Thymus (tissue), 11 donors: Measurements from ENCODE around the gene CDK14. TPM values are rescaled to one million over a fixed set of nuclear protein-coding genes. Genes with fewer than 3 reads are reported as not detected.

Experiments used
- DNase-seq, 9 donors: peaks; one replicate each; pipeline ENCODE4 v3.0.0-alpha.2; 2013; ENCODE audit warnings: low spot score in 9 of 9, low read depth in 6 of 9, missing footprints in 1 of 9
- H3K27ac ChIP-seq, 2 donors: one replicate each; pipeline ENCODE4 v1.5.1; 2013; ENCODE audit warnings: control low read depth in 1 of 2, low read depth in 1 of 2, low read length in 1 of 2, mild to moderate bottlenecking in 1 of 2, moderate library complexity in 1 of 2
- H3K27me3 ChIP-seq, 2 donors: one replicate each; pipeline ENCODE4 v1.5.1; 2013; ENCODE audit warnings: low read length in 1 of 2; ENCODE audit not compliant: control insufficient read depth in 2 of 2, insufficient read depth in 1 of 2
- H3K36me3 ChIP-seq, 2 donors: one replicate each; pipeline ENCODE4 v1.5.1; 2013; ENCODE audit warnings: low read length in 1 of 2, mild to moderate bottlenecking in 1 of 2, moderate library complexity in 1 of 2; ENCODE audit not compliant: control insufficient read depth in 2 of 2, insufficient read depth in 2 of 2
- H3K4me1 ChIP-seq, 2 donors: one replicate each; pipeline ENCODE4 v1.5.1; 2013; ENCODE audit warnings: low read length in 2 of 2; ENCODE audit not compliant: control insufficient read depth in 2 of 2, insufficient read depth in 2 of 2
- H3K4me3 ChIP-seq, 2 donors: one replicate each; pipeline ENCODE4 v1.5.1; 2013; ENCODE audit warnings: low read length in 2 of 2, control low read depth in 1 of 2, mild to moderate bottlenecking in 1 of 2
- H3K9me3 ChIP-seq, 2 donors: one replicate each; pipeline ENCODE4 v1.5.1; 2013; ENCODE audit warnings: low read length in 1 of 2, mild to moderate bottlenecking in 1 of 2; ENCODE audit not compliant: control insufficient read depth in 2 of 2, insufficient read depth in 1 of 2
- WGBS: extraction: QIAGEN DNeasy Blood & Tissue Kit; methylation state at CpG from one replicate; pipeline ENCODE4 v1.1.7; 2013; 5-methylcytosine and 5-hydroxymethylcytosine counted together
- polyA plus RNA-seq: library from polyadenylated mRNA; stranded (reverse); fragments of 200-250 nt; gene quantifications from one replicate; pipeline ENCODE4 v1.2.3, GENCODE V29; 2013
- total RNA-seq: library from RNA; stranded (reverse); fragments of 120-200 nt; gene quantifications from one replicate; pipeline ENCODE4 v1.2.4, GENCODE V29; 2013
- donor health status: healthy.

CDK14 gene
- total and polyA plus RNA-seq, 2 donors, result 7.6 to 9.0 TPM

GRCh38 chr7:91156316-91157185 is 560.4 kb downstream of the CDK14 start:
- DNase-seq, result no peak
- WGBS, result 94% methylated on average over 10 of the region's 10 CpGs
- Histone ChIP-seq H3K36me3 (no peaks in the 10 kb centered on the region), H3K9me3 (no peaks in the 10 kb centered on the region), H3K27me3 (no peaks in the 10 kb centered on the region), H3K4me1 (no peaks in the 10 kb centered on the region), H3K27ac (no peak overlapping the region), H3K4me3 (no peak overlapping the region)

GRCh38 chr7:91157579-91158320 is 561.6 kb downstream of the CDK14 start:
- no peak overlapping the region for H3K27ac ChIP-seq
- no peak for DNase-seq
- WGBS, result 81% methylated on average over 6 of the region's 6 CpGs
- no peaks in the 10 kb centered on the region for H3K4me1 ChIP-seq
- no peaks in the 10 kb centered on the region for H3K36me3 ChIP-seq
- no peaks in the 10 kb centered on the region for H3K9me3 ChIP-seq
- no peak overlapping the region for H3K4me3 ChIP-seq
- H3K27me3 ChIP-seq, result no peaks in the 10 kb centered on the region

DNA sequence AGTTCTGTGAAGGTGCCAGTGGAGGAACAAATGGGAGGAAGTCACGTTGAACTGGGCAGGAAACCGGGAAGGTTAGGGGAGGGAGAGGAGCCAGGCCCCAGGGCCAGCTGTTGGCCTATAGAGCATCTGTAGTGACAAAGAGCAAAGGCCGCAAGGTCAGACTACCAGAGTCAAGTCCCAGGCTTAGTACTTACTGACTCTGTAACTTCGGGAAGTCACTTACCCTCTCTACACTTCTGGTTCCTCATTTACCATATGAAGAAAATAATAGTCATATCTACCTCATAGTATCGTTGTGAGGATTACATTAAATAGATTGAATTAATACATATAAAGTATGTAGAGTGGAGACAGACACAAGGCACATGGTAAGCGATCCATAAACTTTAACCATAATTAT is 566.3 kb downstream of the CDK14 start:
- Histone ChIP-seq H3K36me3 (no peaks in the 10 kb centered on the region), H3K4me3 (no peak overlapping the region), H3K27me3 (no peaks in the 10 kb centered on the region), H3K9me3 (no peaks in the 10 kb centered on the region), H3K4me1 (no peaks in the 10 kb centered on the region), H3K27ac (no peak overlapping the region)
- WGBS, result 63% methylated on average over 6 of the region's 6 CpGs
- DNase-seq, result no peak

DNA sequence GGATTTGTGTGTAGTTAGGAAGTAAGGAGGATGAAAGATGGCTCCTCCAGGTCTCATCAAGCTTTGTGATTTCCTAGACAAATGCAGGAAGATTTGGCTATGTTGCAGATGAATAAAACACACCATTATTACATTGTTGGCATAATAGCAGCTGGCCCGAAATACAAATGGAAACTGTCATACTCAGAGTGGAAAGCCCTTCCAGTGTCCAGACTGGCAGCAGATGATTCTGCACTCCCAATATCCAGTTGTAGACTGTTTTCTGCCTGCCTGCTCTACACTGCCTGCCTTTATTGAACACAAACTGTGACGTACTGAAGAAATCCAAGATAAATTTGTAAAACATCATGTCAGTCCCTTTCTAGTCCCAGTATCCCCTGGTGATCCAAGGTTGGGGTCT is 568.4 kb downstream of the CDK14 start:
- Histone ChIP-seq H3K4me1 (no peaks in the 10 kb centered on the region), H3K27ac (no peak overlapping the region), H3K27me3 (no peaks in the 10 kb centered on the region), H3K9me3 (no peaks in the 10 kb centered on the region), H3K36me3 (no peaks in the 10 kb centered on the region), H3K4me3 (no peak overlapping the region)
- DNase-seq, result no peak
- WGBS, result 94% methylated on average over 2 of the region's 2 CpGs

DNA sequence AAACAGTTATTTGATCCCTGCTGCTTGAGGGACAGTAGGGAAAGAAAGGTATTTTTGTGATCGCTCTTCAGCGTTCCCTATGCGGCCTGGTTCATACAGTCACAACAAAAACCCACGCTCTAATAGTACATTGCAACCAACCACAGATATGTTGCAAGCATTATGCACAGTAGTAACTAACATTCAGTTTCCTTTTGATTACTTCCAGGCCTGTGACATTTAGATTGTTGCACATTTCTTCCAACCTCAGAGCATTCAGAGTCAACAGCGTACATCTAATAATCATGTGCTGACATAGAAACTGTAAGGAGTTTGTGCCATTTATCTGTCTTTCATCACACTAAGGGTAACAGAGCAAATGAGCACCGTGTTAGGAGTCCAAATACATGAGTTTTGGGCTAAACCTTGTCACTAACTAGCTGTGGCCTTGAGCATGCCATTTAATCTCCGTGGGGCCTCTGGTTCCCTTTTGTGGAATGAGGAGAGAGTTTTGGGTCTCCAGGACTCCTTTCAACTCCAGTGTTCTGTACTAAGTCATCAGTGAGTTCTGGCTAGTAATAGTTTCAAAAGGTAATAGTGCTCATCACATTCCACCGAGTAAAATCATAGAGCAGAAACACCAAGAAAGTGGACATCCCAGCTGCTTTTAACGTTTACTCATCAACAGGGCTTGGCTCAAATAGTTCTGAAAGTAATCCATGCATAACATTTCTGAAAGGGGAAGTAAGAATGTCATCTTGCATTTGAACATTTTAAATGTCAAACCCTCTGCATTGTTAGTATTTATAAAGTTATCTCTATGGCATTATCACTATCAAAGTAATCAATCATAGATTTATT is 569.1 kb downstream of the CDK14 start:
- no peaks in the 10 kb centered on the region for H3K9me3 ChIP-seq
- no peaks in the 10 kb centered on the region for H3K27me3 ChIP-seq
- WGBS, result 85% methylated on average over 9 of the region's 9 CpGs
- no peak for DNase-seq
- no peak overlapping the region for H3K4me3 ChIP-seq
- H3K36me3 ChIP-seq, result no peaks in the 10 kb centered on the region
- no peaks in the 10 kb centered on the region for H3K4me1 ChIP-seq
- no peak overlapping the region for H3K27ac ChIP-seq

DNA sequence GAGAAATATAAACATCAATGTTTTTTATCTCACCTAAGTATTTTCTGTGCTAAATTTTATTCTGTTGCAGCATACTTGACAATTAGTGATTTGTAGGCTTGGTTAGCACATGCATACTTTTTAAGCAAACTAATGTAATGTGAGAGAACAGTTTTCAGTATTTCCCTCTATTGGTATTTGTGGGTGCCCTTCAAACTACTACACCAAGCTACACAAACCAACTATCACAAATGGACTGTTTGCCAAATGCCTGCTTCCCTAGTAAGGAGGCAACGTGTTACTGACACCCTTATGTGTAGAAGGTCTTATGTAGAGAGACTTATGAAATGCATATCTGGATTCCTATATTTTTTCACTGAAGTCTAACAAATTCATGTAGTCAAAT is 569.7 kb downstream of the CDK14 start:
- Histone ChIP-seq H3K27ac (no peak overlapping the region), H3K9me3 (no peaks in the 10 kb centered on the region), H3K4me3 (no peak overlapping the region), H3K27me3 (no peaks in the 10 kb centered on the region), H3K4me1 (no peaks in the 10 kb centered on the region), H3K36me3 (no peaks in the 10 kb centered on the region)
- WGBS, result 89% methylated on average over 1 of the region's 1 CpG
- no peak for DNase-seq

GRCh38 chr7:91168871-91169829 is 573.0 kb downstream of the CDK14 start:
- Histone ChIP-seq H3K27me3 (no peaks in the 10 kb centered on the region), H3K9me3 (no peaks in the 10 kb centered on the region), H3K4me3 (no peak overlapping the region), H3K4me1 (no peaks in the 10 kb centered on the region), H3K36me3 (no peaks in the 10 kb centered on the region), H3K27ac (no peak overlapping the region)
- WGBS, result 91% methylated on average over 11 of the region's 11 CpGs
- DNase-seq, result no peak

DNA sequence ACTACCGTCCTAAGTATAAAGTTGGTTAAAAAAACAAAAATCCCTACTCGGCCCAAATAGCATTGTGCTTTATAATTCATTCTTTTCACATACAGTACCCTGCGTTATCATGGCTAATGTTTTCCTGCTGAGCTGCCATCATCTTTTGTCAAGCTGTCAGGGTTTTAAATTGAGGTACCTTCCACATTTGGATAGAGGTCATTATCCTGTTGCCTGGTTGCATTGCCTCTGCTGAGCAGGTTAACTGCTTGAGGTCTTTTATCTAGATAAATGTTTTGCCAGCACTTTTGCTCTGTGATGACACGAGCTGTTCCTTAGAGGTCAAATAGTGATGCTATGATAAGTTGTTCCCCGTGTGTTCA is 573.7 kb downstream of the CDK14 start:
- WGBS, result 82% methylated on average over 5 of the region's 5 CpGs

More for the DNA sequence above, 573.7 kb downstream of the CDK14 start:
- Histone ChIP-seq H3K9me3 (no peaks in the 10 kb centered on the region), H3K4me1 (no peaks in the 10 kb centered on the region), H3K4me3 (no peak overlapping the region), H3K27ac (no peak overlapping the region), H3K36me3 (no peaks in the 10 kb centered on the region), H3K27me3 (no peaks in the 10 kb centered on the region)
- no peak for DNase-seq
